K562 (cell line): ENCODE data around the gene SLC12A9. TPM values are rescaled to one million over a fixed set of nuclear protein-coding genes. Genes with fewer than 3 reads are reported as not detected.
A peak's percentile ranks its signal among the peaks of the same experiment; 100 is the strongest.

Experiments used
- CREB5 ChIP-seq: fragments of 250-450 bp; sonication (Bioruptor Pico); IDR thresholded peaks from 2 replicates; pipeline ENCODE4 v1.5.0; 2020; ENCODE audit warnings: mild to moderate bottlenecking
- DMBX1 ChIP-seq: fragments of 250-450 bp; sonication (Bioruptor Pico); IDR thresholded peaks from 2 replicates; pipeline ENCODE4 v1.8.0; 2022; ENCODE audit warnings: inconsistent platforms, mild to moderate bottlenecking, moderate library complexity, borderline replicate concordance
- ELF1 ChIP-seq: fragments of 200-800 bp; sonication (Bioruptor generic); IDR thresholded peaks from 2 replicates; pipeline ENCODE4 v1.6.1; 2016; ENCODE audit warnings: missing genetic modification characterization, missing compliant biosample characterization
- KAT7 ChIP-seq: sonication (generic); formaldehyde crosslinking; IDR thresholded peaks from 2 replicates; pipeline ENCODE4 v1.8.0; 2022; ENCODE audit warnings: missing genetic modification reagents, mild to moderate bottlenecking, borderline replicate concordance
- POLR3G ChIP-seq: IDR thresholded peaks from 2 replicates; pipeline ENCODE4 v1.6.1; 2011; ENCODE audit not compliant: insufficient read length, insufficient replicate concordance; ENCODE audit errors: extremely low read depth
- TEAD1 ChIP-seq, 2 experiments: fragments of 450-650 bp in 1 of 2; sonication (generic) in 1 of 2; formaldehyde crosslinking; IDR thresholded peaks; 2 replicates each; pipeline versions ENCODE4 v1.4.0 to v1.8.0; 2020 to 2022; ENCODE audit warnings: mild to moderate bottlenecking in 2 of 2, missing genetic modification reagents in 1 of 2
- ZNF232 ChIP-seq: sonication (generic); formaldehyde crosslinking; IDR thresholded peaks from 2 replicates; pipeline ENCODE4 v1.8.0; 2022; ENCODE audit warnings: mild to moderate bottlenecking, missing genetic modification reagents
- polyA plus RNA-seq, 8 experiments: library from polyadenylated mRNA; depleted of rRNA in 4 of 8; stranded (reverse) in 5 of 8; unstranded in 3 of 8; fragments of >200 nt; fragmentation: Nextera tagmentation in 2 of 8; fragmentation: Illumina TruSeq in 1 of 8; extraction: Ambion mirVana in 2 of 8; extraction: Trizol in 1 of 8; gene quantifications; 2 replicates each; pipeline versions ENCODE4 v1.2.1 to v1.2.3, GENCODE V29; 2011 to 2014; ENCODE audit warnings: inconsistent platforms in 1 of 8, missing spikeins in 1 of 8
- total RNA-seq, 7 experiments: library from RNA; depleted of rRNA in 6 of 7; stranded (reverse); fragments of >200 nt in 6 of 7; fragmentation: Illumina TruSeq in 2 of 7; extraction: Trizol in 2 of 7; gene quantifications; 2 replicates each; pipeline versions ENCODE4 v1.2.1 to v1.2.3, GENCODE V29; 2011 to 2021; ENCODE audit warnings: low replicate concordance in 1 of 7
- TF ChIP-seq, protein P1 (sequence below): fragments of 200-600 bp; sonication (generic); IDR thresholded peaks from one replicate; pipeline ENCODE4 v1.6.1; 2012; ENCODE audit warnings: mild to moderate bottlenecking, low read depth, low read length, inconsistent platforms
- TF ChIP-seq, protein P2 (sequence below): fragments of 250-450 bp; sonication (Bioruptor Pico); IDR thresholded peaks from 2 replicates; pipeline ENCODE4 v1.9.0; 2021; ENCODE audit warnings: mild to moderate bottlenecking, inconsistent platforms

The SLC12A9 gene
- total and polyA plus RNA-seq, 9 of the 15 experiments (the other 6 are each of a cell fraction or from before 2014, with no cell fraction given): 0.06 to 20.2 (median 10.7) TPM

DNA sequence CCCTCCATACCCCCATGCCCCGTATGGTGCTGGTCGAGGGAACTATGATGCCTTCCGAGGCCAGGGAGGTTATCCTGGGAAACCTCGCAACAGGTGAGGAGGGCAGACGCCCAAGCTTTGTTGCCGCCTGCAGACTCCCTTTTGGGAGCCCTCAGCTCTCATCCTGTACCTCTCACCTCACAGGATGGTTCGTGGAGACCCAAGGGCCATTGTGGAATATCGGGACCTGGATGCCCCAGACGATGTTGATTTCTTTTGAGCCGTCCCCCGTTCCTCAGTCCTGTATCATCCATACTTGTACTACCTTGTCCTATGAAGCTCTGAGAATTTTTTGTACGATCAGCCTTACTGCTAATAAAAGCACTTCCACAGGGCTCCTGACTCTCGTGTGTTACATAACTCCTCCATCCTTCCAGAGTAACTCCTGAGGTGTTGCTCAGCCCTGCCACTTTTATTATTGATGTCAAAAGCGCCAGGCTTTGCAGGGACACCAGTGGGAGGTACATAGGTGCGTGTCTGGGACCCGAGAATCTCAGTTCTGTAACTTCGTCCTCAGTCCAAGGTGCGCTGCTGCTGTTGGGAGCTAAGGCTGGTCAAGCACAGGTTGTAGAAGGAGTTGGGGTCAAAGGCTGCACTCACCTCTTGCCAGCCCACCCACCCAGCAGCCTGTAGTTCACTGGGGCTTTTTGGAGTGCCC lies 35.9 kb downstream of the SLC12A9 start (continued):
- TF ChIP-seq, protein P1, sequence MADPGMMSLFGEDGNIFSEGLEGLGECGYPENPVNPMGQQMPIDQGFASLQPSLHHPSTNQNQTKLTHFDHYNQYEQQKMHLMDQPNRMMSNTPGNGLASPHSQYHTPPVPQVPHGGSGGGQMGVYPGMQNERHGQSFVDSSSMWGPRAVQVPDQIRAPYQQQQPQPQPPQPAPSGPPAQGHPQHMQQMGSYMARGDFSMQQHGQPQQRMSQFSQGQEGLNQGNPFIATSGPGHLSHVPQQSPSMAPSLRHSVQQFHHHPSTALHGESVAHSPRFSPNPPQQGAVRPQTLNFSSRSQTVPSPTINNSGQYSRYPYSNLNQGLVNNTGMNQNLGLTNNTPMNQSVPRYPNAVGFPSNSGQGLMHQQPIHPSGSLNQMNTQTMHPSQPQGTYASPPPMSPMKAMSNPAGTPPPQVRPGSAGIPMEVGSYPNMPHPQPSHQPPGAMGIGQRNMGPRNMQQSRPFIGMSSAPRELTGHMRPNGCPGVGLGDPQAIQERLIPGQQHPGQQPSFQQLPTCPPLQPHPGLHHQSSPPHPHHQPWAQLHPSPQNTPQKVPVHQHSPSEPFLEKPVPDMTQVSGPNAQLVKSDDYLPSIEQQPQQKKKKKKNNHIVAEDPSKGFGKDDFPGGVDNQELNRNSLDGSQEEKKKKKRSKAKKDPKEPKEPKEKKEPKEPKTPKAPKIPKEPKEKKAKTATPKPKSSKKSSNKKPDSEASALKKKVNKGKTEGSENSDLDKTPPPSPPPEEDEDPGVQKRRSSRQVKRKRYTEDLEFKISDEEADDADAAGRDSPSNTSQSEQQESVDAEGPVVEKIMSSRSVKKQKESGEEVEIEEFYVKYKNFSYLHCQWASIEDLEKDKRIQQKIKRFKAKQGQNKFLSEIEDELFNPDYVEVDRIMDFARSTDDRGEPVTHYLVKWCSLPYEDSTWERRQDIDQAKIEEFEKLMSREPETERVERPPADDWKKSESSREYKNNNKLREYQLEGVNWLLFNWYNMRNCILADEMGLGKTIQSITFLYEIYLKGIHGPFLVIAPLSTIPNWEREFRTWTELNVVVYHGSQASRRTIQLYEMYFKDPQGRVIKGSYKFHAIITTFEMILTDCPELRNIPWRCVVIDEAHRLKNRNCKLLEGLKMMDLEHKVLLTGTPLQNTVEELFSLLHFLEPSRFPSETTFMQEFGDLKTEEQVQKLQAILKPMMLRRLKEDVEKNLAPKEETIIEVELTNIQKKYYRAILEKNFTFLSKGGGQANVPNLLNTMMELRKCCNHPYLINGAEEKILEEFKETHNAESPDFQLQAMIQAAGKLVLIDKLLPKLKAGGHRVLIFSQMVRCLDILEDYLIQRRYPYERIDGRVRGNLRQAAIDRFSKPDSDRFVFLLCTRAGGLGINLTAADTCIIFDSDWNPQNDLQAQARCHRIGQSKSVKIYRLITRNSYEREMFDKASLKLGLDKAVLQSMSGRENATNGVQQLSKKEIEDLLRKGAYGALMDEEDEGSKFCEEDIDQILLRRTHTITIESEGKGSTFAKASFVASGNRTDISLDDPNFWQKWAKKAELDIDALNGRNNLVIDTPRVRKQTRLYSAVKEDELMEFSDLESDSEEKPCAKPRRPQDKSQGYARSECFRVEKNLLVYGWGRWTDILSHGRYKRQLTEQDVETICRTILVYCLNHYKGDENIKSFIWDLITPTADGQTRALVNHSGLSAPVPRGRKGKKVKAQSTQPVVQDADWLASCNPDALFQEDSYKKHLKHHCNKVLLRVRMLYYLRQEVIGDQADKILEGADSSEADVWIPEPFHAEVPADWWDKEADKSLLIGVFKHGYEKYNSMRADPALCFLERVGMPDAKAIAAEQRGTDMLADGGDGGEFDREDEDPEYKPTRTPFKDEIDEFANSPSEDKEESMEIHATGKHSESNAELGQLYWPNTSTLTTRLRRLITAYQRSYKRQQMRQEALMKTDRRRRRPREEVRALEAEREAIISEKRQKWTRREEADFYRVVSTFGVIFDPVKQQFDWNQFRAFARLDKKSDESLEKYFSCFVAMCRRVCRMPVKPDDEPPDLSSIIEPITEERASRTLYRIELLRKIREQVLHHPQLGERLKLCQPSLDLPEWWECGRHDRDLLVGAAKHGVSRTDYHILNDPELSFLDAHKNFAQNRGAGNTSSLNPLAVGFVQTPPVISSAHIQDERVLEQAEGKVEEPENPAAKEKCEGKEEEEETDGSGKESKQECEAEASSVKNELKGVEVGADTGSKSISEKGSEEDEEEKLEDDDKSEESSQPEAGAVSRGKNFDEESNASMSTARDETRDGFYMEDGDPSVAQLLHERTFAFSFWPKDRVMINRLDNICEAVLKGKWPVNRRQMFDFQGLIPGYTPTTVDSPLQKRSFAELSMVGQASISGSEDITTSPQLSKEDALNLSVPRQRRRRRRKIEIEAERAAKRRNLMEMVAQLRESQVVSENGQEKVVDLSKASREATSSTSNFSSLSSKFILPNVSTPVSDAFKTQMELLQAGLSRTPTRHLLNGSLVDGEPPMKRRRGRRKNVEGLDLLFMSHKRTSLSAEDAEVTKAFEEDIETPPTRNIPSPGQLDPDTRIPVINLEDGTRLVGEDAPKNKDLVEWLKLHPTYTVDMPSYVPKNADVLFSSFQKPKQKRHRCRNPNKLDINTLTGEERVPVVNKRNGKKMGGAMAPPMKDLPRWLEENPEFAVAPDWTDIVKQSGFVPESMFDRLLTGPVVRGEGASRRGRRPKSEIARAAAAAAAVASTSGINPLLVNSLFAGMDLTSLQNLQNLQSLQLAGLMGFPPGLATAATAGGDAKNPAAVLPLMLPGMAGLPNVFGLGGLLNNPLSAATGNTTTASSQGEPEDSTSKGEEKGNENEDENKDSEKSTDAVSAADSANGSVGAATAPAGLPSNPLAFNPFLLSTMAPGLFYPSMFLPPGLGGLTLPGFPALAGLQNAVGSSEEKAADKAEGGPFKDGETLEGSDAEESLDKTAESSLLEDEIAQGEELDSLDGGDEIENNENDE: peak; percentile 15
- TF ChIP-seq TEAD1 (CRISPR knock-in tag; IDR thresholded peaks at IDR 0.05): no peak
- TF ChIP-seq, protein P2, sequence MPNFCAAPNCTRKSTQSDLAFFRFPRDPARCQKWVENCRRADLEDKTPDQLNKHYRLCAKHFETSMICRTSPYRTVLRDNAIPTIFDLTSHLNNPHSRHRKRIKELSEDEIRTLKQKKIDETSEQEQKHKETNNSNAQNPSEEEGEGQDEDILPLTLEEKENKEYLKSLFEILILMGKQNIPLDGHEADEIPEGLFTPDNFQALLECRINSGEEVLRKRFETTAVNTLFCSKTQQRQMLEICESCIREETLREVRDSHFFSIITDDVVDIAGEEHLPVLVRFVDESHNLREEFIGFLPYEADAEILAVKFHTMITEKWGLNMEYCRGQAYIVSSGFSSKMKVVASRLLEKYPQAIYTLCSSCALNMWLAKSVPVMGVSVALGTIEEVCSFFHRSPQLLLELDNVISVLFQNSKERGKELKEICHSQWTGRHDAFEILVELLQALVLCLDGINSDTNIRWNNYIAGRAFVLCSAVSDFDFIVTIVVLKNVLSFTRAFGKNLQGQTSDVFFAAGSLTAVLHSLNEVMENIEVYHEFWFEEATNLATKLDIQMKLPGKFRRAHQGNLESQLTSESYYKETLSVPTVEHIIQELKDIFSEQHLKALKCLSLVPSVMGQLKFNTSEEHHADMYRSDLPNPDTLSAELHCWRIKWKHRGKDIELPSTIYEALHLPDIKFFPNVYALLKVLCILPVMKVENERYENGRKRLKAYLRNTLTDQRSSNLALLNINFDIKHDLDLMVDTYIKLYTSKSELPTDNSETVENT: no peak
- TF ChIP-seq POLR3G: no peak
- no peak for TF ChIP-seq CREB5
- TF ChIP-seq ZNF232: no peak
- no peak for TF ChIP-seq KAT7 (CRISPR knock-in tag)
- TF ChIP-seq ELF1 (tag): no peak
- no peak for TF ChIP-seq DMBX1 (CRISPR knock-in tag)
